SK-N-SH (cell line): ENCODE data around the gene FMN1. TPM values are rescaled to one million over a fixed set of nuclear protein-coding genes. Genes with fewer than 3 reads are reported as not detected.

Experiments
- CTCF ChIA-PET: fragments of 300-600, 350-600 bp; formaldehyde crosslinking; extraction: SDS; loops from one replicate; lab custom pipeline; 2021; lab: Yijun Ruan, JAX
- POLR2A ChIA-PET: fragments of 350-600 bp; sonication (Branson Sonifier 250); formaldehyde crosslinking; extraction: SDS; loops from one replicate; lab custom pipeline; 2020; ENCODE audit warnings: antibody characterized with exemption, inconsistent platforms; lab: Yijun Ruan, JAX
- DNase-seq: peaks from one replicate; pipeline ENCODE4 v3.0.0; 2012
- H2AFZ ChIP-seq: fragments of 200-600 bp; sonication (generic); 2 replicates; pipeline ENCODE4 v1.8.1; 2016; ENCODE audit warnings: antibody characterized with exemption, mild to moderate bottlenecking, low read depth
- H3F3A ChIP-seq: fragments of 200-600 bp; sonication (generic); replicated peaks from 2 replicates; pipeline ENCODE3; 2016; ENCODE audit warnings: antibody characterized with exemption, mild to moderate bottlenecking; ENCODE audit not compliant: insufficient read depth
- H3K27ac ChIP-seq, 2 experiments: fragments of 200-500 bp in 1 of 2; fragments of 200-600 bp in 1 of 2; sonication (Bioruptor generic) in 1 of 2; sonication (generic), shearing (Covaris generic) in 1 of 2; 2 replicates each; pipeline versions ENCODE4 v1.5.1 to v1.6.1; 2014 to 2016; ENCODE audit warnings: low read depth in 2 of 2, inconsistent platforms in 1 of 2, low read length in 1 of 2, mild to moderate bottlenecking in 1 of 2, mixed read lengths in 1 of 2
- H3K27me3 ChIP-seq: fragments of 200-600 bp; sonication (generic), shearing (Covaris generic); 2 replicates; pipeline ENCODE4 v1.6.1; 2016; ENCODE audit warnings: mixed run types; ENCODE audit not compliant: insufficient read depth
- H3K36me3 ChIP-seq, 2 experiments: fragments of 200-500 bp in 1 of 2; fragments of 200-600 bp in 1 of 2; sonication (Bioruptor generic) in 1 of 2; sonication (generic) in 1 of 2; replicated peaks in 1 of 2; 2 replicates each; pipeline versions ENCODE3 to v1.5.1; 2014 to 2016; ENCODE audit warnings: low read length in 1 of 2, mild to moderate bottlenecking in 1 of 2; ENCODE audit not compliant: insufficient read depth in 2 of 2, control insufficient read depth in 1 of 2
- H3K4me1 ChIP-seq, 2 experiments: fragments of 200-500 bp in 1 of 2; fragments of 200-600 bp in 1 of 2; sonication (Bioruptor generic) in 1 of 2; sonication (generic), shearing (Covaris generic) in 1 of 2; 2 replicates each; pipeline versions ENCODE4 v1.5.1 to v1.6.1; 2014 to 2016; ENCODE audit warnings: low read depth in 1 of 2, low read length in 1 of 2, mixed run types in 1 of 2; ENCODE audit not compliant: insufficient read depth in 2 of 2, control insufficient read depth in 1 of 2
- H3K4me2 ChIP-seq: fragments of 200-600 bp; sonication (generic), shearing (Covaris generic); 2 replicates; pipeline ENCODE4 v1.6.1; 2017; ENCODE audit warnings: mixed run types
- H3K4me3 ChIP-seq, 2 experiments: fragments of 200-500 bp in 1 of 2; fragments of 200-600 bp in 1 of 2; sonication (Bioruptor generic) in 1 of 2; sonication (generic), shearing (Covaris generic) in 1 of 2; 2 replicates each; pipeline versions ENCODE4 v1.5.1 to v1.8.1; 2014 to 2016; ENCODE audit warnings: low read depth in 2 of 2, inconsistent platforms in 1 of 2, low read length in 1 of 2, mild to moderate bottlenecking in 1 of 2, mixed read lengths in 1 of 2, moderate library complexity in 1 of 2
- H3K79me2 ChIP-seq: fragments of 200-600 bp; sonication (generic); 2 replicates; pipeline ENCODE4 v1.8.1; 2017; ENCODE audit warnings: mild to moderate bottlenecking; ENCODE audit not compliant: insufficient read depth
- H3K9ac ChIP-seq: fragments of 200-600 bp; sonication (generic); 2 replicates; pipeline ENCODE4 v1.6.1; 2017; ENCODE audit warnings: mixed run types
- H3K9me2 ChIP-seq: fragments of 200-600 bp; sonication (generic); 2 replicates; pipeline ENCODE4 v1.6.1; 2017; ENCODE audit warnings: mixed run types
- H3K9me3 ChIP-seq: fragments of 200-600 bp; sonication (generic); 2 replicates; pipeline ENCODE4 v1.6.1; 2017; ENCODE audit warnings: mixed run types, mild to moderate bottlenecking, moderate library complexity
- H4K20me1 ChIP-seq: fragments of 200-600 bp; sonication (generic); 2 replicates; pipeline ENCODE4 v1.6.1; 2017; ENCODE audit warnings: mild to moderate bottlenecking, mixed run types; ENCODE audit not compliant: insufficient read depth
- EP300 ChIP-seq, 2 experiments: IDR thresholded peaks; 2 replicates each; pipeline versions ENCODE4 v1.4.0 to v1.6.1; 2012; ENCODE audit warnings: borderline replicate concordance in 1 of 2, low read depth in 1 of 2, low read length in 1 of 2
- FOXJ3 ChIP-seq: sonication (generic); formaldehyde crosslinking; IDR thresholded peaks from 2 replicates; pipeline ENCODE4 v1.5.1; 2020; ENCODE audit warnings: mild to moderate bottlenecking, missing genetic modification reagents
- JUND ChIP-seq: IDR thresholded peaks from 2 replicates; pipeline ENCODE4 v1.4.0; 2012
- MEF2A ChIP-seq: IDR thresholded peaks from 2 replicates; pipeline ENCODE4 v1.4.0; 2012; ENCODE audit warnings: low read depth, borderline replicate concordance
- MXI1 ChIP-seq: IDR thresholded peaks from 2 replicates; pipeline ENCODE4 v1.6.1; 2012; ENCODE audit warnings: mild to moderate bottlenecking, low read depth, low read length, improper control_type of control experiment
- NRF1 ChIP-seq: IDR thresholded peaks from 2 replicates; pipeline ENCODE4 v1.6.1; 2012; ENCODE audit warnings: low read depth, mild to moderate bottlenecking, low read length
- RCOR1 ChIP-seq: fragments of 150-350 bp; IDR thresholded peaks from 2 replicates; pipeline ENCODE4 v1.6.1; 2017; ENCODE audit warnings: antibody characterized with exemption, low read length
- RXRA ChIP-seq: IDR thresholded peaks from 2 replicates; pipeline ENCODE4 v1.4.0; 2012; ENCODE audit warnings: low read depth, mild to moderate bottlenecking, borderline replicate concordance
- TAF1 ChIP-seq: IDR thresholded peaks from 2 replicates; pipeline ENCODE4 v1.6.1; 2012; ENCODE audit warnings: low read depth, mild to moderate bottlenecking, low read length, moderate library complexity, borderline replicate concordance
- TEAD4 ChIP-seq: IDR thresholded peaks from 2 replicates; pipeline ENCODE4 v1.4.0; 2012; ENCODE audit warnings: mild to moderate bottlenecking, borderline replicate concordance; ENCODE audit not compliant: insufficient read depth
- WGBS: methylation state at CpG from one replicate; pipeline ENCODE4 v1.1.6; 2017; ENCODE audit warnings: low lambda C conversion rate; 5-methylcytosine and 5-hydroxymethylcytosine counted together
- polyA plus RNA-seq, 3 experiments: library from polyadenylated mRNA; depleted of rRNA; stranded (reverse); fragments of >200 nt; gene quantifications; 2 replicates each; pipeline ENCODE4 v1.2.3, GENCODE V29; 2012
- TF ChIP-seq, protein P1 (sequence below): IDR thresholded peaks from 2 replicates; pipeline ENCODE4 v1.6.1; 2012; ENCODE audit warnings: mild to moderate bottlenecking, low read depth, low read length, moderate library complexity

FMN1 gene
- polyA plus RNA-seq, 1 of the 3 experiments (the other 2 are of a cell fraction): 9.1 TPM

DNA sequence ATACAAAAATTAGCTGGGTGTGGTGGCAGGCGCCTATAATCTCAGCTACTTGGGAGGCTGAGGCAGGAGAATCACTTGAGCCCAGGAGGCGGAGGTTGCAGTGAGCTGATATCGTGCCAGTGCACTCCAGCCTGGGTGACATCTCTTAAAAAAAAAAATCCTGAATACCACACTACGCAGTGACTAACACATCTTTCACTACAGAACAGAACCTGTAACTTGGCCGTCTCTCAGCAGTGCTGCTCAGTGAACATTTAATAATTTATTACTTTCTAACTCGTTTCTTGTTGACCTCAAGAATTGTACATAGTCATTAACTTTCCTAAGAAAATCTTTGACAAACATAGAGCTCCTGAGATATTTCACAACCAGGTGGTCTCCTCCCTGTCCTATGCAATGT, 472.9 kb downstream of the FMN1 start:
- TF ChIP-seq, protein P1, sequence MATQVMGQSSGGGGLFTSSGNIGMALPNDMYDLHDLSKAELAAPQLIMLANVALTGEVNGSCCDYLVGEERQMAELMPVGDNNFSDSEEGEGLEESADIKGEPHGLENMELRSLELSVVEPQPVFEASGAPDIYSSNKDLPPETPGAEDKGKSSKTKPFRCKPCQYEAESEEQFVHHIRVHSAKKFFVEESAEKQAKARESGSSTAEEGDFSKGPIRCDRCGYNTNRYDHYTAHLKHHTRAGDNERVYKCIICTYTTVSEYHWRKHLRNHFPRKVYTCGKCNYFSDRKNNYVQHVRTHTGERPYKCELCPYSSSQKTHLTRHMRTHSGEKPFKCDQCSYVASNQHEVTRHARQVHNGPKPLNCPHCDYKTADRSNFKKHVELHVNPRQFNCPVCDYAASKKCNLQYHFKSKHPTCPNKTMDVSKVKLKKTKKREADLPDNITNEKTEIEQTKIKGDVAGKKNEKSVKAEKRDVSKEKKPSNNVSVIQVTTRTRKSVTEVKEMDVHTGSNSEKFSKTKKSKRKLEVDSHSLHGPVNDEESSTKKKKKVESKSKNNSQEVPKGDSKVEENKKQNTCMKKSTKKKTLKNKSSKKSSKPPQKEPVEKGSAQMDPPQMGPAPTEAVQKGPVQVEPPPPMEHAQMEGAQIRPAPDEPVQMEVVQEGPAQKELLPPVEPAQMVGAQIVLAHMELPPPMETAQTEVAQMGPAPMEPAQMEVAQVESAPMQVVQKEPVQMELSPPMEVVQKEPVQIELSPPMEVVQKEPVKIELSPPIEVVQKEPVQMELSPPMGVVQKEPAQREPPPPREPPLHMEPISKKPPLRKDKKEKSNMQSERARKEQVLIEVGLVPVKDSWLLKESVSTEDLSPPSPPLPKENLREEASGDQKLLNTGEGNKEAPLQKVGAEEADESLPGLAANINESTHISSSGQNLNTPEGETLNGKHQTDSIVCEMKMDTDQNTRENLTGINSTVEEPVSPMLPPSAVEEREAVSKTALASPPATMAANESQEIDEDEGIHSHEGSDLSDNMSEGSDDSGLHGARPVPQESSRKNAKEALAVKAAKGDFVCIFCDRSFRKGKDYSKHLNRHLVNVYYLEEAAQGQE: no peak
- TF ChIP-seq TEAD4 (no peak), MEF2A (no peak), RCOR1 (no peak), EP300 (IDR thresholded peaks at IDR 0.05; ENCODE audit: borderline replicate concordance in 1 of 2, low read depth in 1 of 2, low read length in 1 of 2) (no peak), RXRA (no peak), TAF1 (no peak), FOXJ3 (CRISPR knock-in tag) (no peak), JUND (no peak)
- DNase-seq: no peak
- H4K20me1 ChIP-seq: peaks cover 10% of the 10 kb centered on the region; the same call in 1 of the 2 replicates
- CTCF ChIA-PET: interaction anchor here (0.6 to 1.6 kb wide), 3 partner anchors 59 to 1242 kb away, joined by 3 to 9 read pairs (median 4); no protein-coding TSS in a partner anchor
- peaks cover 0 to 47% of the 10 kb centered on the region in 2 experiments for H3K36me3 ChIP-seq
- no peaks in the 10 kb centered on the region for H3K9me2 ChIP-seq
- WGBS: 83% methylated on average over 6 of the region's 6 CpGs
- peaks cover 59% of the 10 kb centered on the region for H3F3A ChIP-seq
- POLR2A ChIA-PET: no interaction called here
- no peaks in the 10 kb centered on the region for H3K27me3 ChIP-seq
- H3K27ac ChIP-seq: peak overlapping the region in 1 of 2 experiments; percentile 69; a peak in 2 of 4 replicates
- H3K4me2 ChIP-seq: peak overlapping the region; percentile 22; the same call in 1 of the 2 replicates
- H3K9me3 ChIP-seq: no peaks in the 10 kb centered on the region
- no peak overlapping the region; the same call in 1 of the 2 replicates for H3K9ac ChIP-seq
- peaks cover 0 to 11% of the 10 kb centered on the region in 2 experiments; a peak in 1 of 4 replicates for H3K4me1 ChIP-seq
- H3K79me2 ChIP-seq: peaks cover 94% of the 10 kb centered on the region
- no peak overlapping the region for H2AFZ ChIP-seq
- H3K4me3 ChIP-seq: no peak overlapping the region

DNA sequence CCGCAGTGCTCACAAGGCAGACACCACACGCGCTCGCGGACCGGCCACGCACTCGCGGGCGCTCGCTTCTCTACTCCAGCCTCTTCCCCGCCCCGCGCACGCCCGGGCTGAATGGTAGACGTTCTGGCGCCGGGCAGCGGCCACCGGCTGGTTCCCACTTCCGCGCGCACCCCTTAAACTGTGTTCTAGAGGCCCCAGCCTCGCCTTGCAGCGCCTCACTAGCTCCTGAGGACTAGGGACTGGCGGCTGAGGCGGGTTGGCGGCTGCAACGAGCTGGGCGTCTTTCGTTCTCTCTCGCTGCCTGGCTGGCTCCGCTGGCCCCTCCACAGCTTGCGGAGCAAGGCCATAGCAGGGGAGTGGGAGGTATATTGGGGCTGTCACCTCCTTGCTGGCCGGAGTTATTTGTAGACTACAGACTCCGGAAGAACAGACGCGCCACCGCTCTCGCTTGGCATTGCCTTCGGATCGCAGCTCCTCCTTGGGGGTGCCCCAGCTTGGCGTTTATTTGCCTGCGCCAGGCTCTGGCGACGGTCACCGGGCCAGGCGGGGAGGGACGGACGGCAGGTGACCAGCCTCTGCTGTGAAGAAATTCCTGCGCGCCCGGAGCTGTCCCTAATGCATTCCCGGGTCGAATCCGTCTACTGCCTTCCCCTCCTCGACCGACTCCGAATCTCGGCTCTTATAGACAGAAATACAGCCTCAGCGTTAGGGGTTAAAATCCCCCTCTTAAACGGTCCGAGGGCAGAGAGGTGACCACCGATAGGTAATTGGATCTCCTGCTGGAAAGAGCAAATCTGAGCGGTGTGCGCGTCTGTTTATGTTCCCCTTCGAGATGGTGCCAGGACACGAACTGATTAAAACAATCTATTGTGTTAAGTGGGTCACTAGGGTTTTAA, 475.4 kb downstream of the FMN1 start:
- H3K79me2 ChIP-seq: peaks cover 69% of the 10 kb centered on the region

More for the DNA sequence above, 475.4 kb downstream of the FMN1 start:
- 6% methylated on average over 23 of the region's 70 CpGs for WGBS
- Histone ChIP-seq H3K9me3 (no peaks in the 10 kb centered on the region), H3K4me3 (peak overlapping the region; percentile 61 to 70), H3K27ac (peak overlapping the region in 1 of 2 experiments; percentile 69; a peak in 3 of 4 replicates), H2AFZ (peak overlapping the region; percentile 53; the same call in 1 of the 2 replicates), H3K36me3 (peaks cover 0 to 24% of the 10 kb centered on the region in 2 experiments), H3K9ac (peak overlapping the region; percentile 80), H3K9me2 (no peaks in the 10 kb centered on the region), H3K4me2 (peak overlapping the region; percentile 95), H3K27me3 (no peaks in the 10 kb centered on the region), H3F3A (peaks cover 57% of the 10 kb centered on the region), H3K4me1 (peaks cover 0 to 11% of the 10 kb centered on the region in 2 experiments; a peak in 1 of 4 replicates), H4K20me1 (peaks cover 10% of the 10 kb centered on the region; the same call in 1 of the 2 replicates)
- peak; percentile 69 for DNase-seq
- ChIA-PET POLR2A (no interaction called here), CTCF (interaction anchor here (0.6 to 1.2 kb wide), 4 partner anchors 8 to 275 kb away, joined by 3 to 4 read pairs (median 3); no protein-coding TSS in a partner anchor)
- TF ChIP-seq MXI1: no peak
- TF ChIP-seq, protein P1: 0 out of 2 replicates have a peak, but pooled peaks have one; percentile 25
- TF ChIP-seq TEAD4: 0 out of 2 replicates have a peak, but pooled peaks have one; percentile 13
- TF ChIP-seq NRF1: no peak
